ENCODE results near the gene CD40LG. TPM values are rescaled to one million over a fixed set of nuclear protein-coding genes. Genes with fewer than 3 reads are reported as not detected.

CD40LG gene
- 0.10 TPM for total RNA-seq

GRCh38 chrX:136647677-136648360, at the start of gene CD40LG:
Gene CD40LG, plus strand, starts transcription at chrX:136648158. Its CDS starts 91 bp downstream, at chrX:136648249.
- no peak for DNase-seq

GRCh38 chrX:136598631-136599030, 49.3 kb upstream of the CD40LG start:
- DNase-seq: no peak

GRCh38 chrX:136600059-136600458, 47.9 kb upstream of the CD40LG start:
- DNase-seq: no peak

DNA sequence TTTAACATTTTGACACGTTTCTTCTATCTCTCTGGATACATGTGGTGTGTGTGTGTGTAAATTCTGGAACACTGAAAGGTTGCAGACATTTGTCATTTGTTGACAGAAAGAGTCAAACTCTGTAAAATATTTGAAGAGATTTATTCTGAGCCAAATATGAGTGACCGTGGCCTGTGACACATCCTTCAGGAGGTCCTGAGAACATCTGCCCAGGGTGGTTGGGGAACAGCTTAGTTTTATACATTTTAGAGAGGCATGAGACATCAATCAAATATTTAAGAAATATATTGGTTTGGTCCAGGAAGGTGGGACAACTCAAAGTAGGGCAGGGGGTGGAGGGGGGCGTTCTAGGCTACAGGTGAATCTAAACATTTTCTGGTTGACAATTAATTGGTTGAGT, 40.7 kb upstream of the CD40LG start:
- no peak for DNase-seq

DNA sequence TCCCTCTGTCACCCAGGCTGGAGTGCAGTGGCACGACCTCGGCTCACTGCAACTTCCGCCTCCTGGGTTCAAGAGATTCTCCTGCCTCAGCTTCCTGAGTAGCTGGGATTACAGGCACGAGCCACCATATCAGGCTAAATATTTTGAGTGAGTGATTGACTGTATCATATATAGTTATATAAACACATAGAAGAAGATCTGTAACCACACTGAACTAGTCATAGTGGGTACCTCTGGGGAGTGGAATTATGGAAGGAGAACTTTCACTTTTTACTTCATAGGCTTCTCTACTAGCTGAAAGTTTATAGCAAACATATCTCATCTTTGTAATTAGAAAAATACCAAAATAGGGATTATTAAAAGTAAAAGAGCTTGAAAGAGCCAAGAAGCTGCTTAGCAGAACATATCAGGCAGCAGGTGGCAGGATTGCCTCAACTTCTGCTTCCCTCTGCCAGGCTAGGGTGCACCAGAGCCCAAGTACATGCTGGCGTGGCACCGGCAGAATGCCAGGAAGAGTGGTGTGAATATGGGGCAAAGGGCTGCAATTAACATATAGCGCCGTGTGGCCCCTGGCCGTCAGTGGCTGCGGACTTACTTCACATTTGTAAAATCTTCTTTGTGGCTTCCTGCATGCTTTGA, 39.5 kb upstream of the CD40LG start:
- DNase-seq: no peak

- no peak for DNase-seq
Observed at GRCh38 chrX:136616987-136617685, 30.8 kb upstream of the CD40LG start.

GRCh38 chrX:136619899-136620505, 28.0 kb upstream of the CD40LG start:
- DNase-seq: no peak

- DNase-seq: no peak
Observed at GRCh38 chrX:136620780-136621179, 27.2 kb upstream of the CD40LG start.

GRCh38 chrX:136622568-136622967, 25.4 kb upstream of the CD40LG start:
- no peak for DNase-seq

GRCh38 chrX:136623396-136623795, 24.6 kb upstream of the CD40LG start:
- DNase-seq: no peak

GRCh38 chrX:136625246-136625645, 22.7 kb upstream of the CD40LG start:
- DNase-seq: no peak

DNA sequence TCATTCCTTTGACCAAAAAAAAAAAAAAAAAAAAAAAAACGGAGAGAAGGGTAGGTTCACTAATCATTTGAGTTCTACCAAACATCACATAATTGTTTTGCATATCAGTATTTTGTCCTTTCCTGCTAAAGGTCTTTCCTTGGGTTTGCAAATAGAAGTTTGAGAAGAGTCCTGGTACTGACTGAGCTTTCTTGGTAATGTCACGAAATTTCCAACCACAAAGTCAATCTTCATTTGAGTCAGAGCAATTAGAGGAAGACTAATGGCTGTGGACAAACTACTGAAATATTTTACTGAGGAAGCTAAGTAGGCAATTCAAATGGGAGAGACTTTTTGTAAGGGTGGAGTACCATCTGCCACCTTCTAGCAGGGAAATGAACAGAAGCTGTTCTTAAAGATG, 21.7 kb upstream of the CD40LG start:
- DNase-seq: no peak

DNA sequence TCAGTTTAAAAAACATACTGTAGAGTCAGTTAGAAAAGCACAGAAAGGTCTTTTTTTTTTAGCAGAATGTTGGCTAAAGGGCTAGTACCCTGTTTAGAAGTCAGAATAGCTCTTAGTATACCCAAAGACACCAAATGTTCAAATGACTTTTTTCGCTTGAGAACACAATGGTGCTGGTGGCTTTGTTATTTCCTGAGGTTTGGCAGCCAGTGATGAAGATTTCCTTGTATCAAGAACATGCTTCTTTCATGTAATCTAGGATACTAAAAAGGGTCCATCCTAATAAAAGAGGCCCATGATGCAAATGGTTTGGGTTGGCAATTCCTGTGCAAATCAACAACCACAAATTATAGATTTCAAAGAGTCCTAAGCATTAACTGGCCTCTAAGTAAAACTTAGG, 21.1 kb upstream of the CD40LG start:
- no peak for DNase-seq

DNA sequence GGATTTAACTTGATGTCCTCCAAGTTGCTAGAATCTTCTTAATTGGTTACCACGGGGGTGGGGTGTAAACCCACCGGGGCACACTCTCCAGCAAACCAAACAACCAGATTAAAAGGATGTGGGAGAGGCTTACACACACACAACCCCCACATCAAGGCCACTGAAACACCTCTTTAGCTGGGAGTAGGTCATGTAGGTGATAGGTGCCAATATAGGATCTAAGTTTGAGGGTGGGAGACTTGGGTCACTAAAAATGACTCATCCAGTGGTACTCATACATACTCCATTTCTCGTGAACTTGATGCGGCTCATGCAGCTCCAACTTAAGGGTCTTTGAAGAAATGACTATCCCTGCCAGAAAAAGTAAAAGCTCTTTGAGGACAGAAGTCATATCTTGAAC, 20.5 kb upstream of the CD40LG start:
- no peak for DNase-seq

DNA sequence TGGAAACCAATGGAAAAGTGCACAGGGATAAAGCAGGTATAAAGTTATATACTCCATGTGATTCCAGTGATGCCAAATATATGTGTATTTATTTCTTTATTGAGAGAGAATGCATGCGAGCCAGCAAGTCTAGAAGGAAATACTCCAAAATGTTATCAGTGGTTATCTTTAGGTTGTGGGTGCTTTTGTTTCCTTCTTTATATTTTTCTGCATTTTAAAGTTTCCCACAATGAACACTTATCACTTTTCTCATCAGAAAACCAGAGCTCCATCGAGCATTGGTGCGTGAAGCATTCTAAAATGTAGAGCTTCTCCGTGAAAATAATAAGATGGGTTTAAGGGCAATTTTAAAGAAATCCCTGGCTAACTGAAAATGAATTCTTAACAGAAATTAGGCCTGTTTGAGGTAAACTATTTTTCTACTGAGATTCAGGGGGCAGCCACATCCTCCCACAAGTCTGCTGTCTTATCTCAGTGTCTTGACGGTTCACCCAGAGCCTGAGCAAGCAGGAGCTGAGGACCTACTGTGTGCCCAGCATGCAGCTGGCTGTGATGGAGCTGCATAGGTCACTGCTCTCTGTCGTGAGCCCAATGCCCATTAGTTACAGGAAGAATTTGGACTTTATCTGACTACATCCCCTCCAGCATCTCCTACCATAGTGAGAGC, 18.7 kb upstream of the CD40LG start:
- no peak for DNase-seq

DNA sequence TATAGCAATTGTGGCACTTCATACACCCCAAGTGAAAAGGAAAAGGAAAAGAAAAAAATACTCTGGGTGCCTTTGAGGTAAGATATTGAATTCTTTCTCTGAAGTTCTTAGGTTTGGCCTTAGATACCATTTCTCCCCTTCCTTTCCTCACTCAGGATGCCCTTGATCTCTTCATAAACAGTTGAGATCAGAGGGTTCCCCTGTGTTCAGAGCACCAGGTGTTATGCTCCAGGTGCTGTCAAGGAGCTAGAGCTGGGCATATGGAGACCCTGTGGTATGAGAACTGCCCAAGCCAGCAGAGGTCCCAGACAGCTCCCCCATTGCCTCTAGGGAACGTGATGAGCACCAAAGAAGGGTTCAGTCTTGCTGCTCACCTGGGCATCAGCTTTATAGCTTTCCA, 17.1 kb upstream of the CD40LG start:
- no peak for DNase-seq

GRCh38 chrX:136635235-136635634, 12.7 kb upstream of the CD40LG start:
- DNase-seq: no peak

DNA sequence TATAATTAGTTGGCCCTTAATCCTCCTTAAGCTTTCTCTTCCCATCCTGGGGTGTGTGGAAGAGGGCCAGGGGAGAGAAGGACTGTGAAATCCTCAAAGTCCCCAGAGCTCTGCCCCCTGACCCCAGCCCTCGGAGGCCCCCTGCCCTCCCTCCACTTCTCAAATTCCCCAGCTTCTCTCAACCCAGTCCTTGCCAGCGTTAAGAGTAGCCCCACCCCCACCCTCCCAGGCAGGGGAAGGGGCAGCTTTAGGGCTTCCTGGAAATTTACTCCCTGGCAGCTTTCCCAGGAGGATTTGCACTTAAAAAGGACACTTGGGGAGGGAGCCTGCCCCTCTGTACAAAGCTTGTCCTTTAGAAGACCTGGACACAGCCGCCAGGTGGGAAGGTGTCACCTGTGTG, 11.8 kb upstream of the CD40LG start:
- DNase-seq: no peak

GRCh38 chrX:136639506-136640176, 8.3 kb upstream of the CD40LG start:
- DNase-seq: no peak

DNA sequence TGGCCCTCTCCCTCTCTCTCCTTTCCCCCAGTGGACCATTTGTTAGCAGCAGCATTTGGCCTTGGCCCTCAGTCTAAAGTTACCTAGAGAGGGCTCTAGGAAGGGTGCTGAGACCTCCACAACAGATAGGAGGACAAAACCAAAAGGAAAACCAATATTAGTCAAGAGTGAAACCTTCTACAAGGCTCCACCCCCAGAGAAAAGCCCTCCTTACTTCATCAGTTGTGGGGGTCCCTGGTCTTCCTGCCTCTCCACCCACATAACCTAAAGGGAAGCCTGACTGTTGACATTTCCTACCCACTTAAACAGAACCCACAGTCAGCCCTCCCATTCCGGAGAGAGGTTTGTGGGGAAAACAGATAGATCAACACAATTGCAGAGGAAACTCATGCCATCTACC, 4.7 kb upstream of the CD40LG start:
- DNase-seq: no peak

DNA sequence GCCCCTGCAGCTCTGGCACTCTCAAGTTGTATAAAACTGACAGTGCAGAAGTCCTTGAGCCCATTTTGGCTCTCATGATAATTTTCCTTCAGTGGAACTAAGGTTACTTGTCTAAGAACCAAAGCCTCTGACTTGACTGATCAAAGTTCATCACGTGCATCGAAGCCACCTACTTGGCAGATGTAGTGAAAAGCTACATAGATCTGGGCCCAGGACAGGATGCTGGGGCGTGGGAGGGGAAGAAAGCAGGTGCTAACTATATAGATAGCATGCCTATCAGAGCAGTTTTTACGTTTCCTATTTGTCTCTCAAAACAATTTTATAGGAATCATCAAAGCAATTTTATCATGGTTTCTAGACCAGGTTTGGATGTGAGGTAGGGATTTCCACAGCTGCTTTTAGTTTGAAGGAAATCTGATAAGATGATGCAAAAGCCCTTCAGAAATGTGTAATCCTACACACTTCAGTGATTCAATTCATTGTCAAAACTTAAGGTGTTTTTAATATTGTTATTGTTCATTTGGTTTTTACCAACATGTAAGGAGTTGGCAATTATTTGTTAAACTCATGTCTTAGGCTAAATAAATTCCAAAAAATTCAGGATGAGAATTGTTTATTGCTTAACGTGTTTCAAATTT, 1.2 kb upstream of the CD40LG start:
- no peak for DNase-seq

- DNase-seq: no peak
Observed at GRCh38 chrX:136650811-136651210, 2.9 kb downstream of the CD40LG start.

Data from skin of body (tissue), 2 donors.